WTC11 (cell line): ENCODE data around the gene PRRG2.

ENCODE experiments used
- AR ChIP-seq: fragments of 250-450 bp; sonication (Bioruptor Pico); IDR thresholded peaks from 2 replicates; pipeline ENCODE4 v1.9.0; 2021; ENCODE audit warnings: mild to moderate bottlenecking
- FOXJ3 ChIP-seq: sonication (generic); formaldehyde crosslinking; IDR thresholded peaks from 2 replicates; pipeline ENCODE4 v1.9.0; 2021; ENCODE audit warnings: missing genetic modification reagents, mild to moderate bottlenecking, borderline replicate concordance
- GABPB1 ChIP-seq: sonication (generic); formaldehyde crosslinking; IDR thresholded peaks from 2 replicates; pipeline ENCODE4 v1.8.1; 2023; ENCODE audit warnings: mild to moderate bottlenecking, missing genetic modification reagents
- IRF2 ChIP-seq: sonication (generic); formaldehyde crosslinking; IDR thresholded peaks from 2 replicates; pipeline ENCODE4 v1.8.0; 2022; ENCODE audit warnings: low read depth, missing genetic modification reagents, borderline replicate concordance
- JAZF1 ChIP-seq: fragments of 250-450 bp; sonication (Bioruptor Pico); IDR thresholded peaks from 2 replicates; pipeline ENCODE4 v1.9.0; 2021; ENCODE audit warnings: moderate library complexity, mild to moderate bottlenecking, inconsistent platforms
- KAT7 ChIP-seq: sonication (generic); formaldehyde crosslinking; IDR thresholded peaks from 2 replicates; pipeline ENCODE4 v1.8.1; 2023; ENCODE audit warnings: missing genetic modification reagents, mild to moderate bottlenecking, borderline replicate concordance
- NFE2L1 ChIP-seq: sonication (generic); formaldehyde crosslinking; IDR thresholded peaks from 2 replicates; pipeline ENCODE4 v1.8.1; 2023; ENCODE audit warnings: missing genetic modification reagents
- NR1H2 ChIP-seq: sonication (generic); formaldehyde crosslinking; IDR thresholded peaks from 2 replicates; pipeline ENCODE4 v1.9.0; 2021; ENCODE audit warnings: mild to moderate bottlenecking, moderate library complexity, missing genetic modification reagents
- SP1 ChIP-seq: sonication (generic); formaldehyde crosslinking; conservative IDR thresholded peaks from 2 replicates; pipeline ENCODE4 v1.8.1; 2022; ENCODE audit warnings: missing genetic modification reagents
- TF ChIP-seq, protein P1 (sequence below): fragments of 200-600 bp; IDR thresholded peaks from 2 replicates; pipeline ENCODE4 v1.8.0; 2022; ENCODE audit warnings: antibody characterized with exemption
- TF ChIP-seq, protein P2 (sequence below): sonication (generic); formaldehyde crosslinking; IDR thresholded peaks from 2 replicates; pipeline ENCODE4 v1.8.0; 2022; ENCODE audit warnings: mild to moderate bottlenecking, missing genetic modification reagents
- TF ChIP-seq, protein P3 (sequence below): fragments of 250-450 bp; sonication (Bioruptor Pico); IDR thresholded peaks from 2 replicates; pipeline ENCODE4 v2.1.2; 2022; ENCODE audit warnings: mild to moderate bottlenecking, moderate library complexity
- TF ChIP-seq, protein P4 (sequence below): sonication (generic); formaldehyde crosslinking; IDR thresholded peaks from 2 replicates; pipeline ENCODE4 v1.8.1; 2023; ENCODE audit warnings: mild to moderate bottlenecking, missing genetic modification reagents, moderate library complexity

- TF ChIP-seq, protein P1, sequence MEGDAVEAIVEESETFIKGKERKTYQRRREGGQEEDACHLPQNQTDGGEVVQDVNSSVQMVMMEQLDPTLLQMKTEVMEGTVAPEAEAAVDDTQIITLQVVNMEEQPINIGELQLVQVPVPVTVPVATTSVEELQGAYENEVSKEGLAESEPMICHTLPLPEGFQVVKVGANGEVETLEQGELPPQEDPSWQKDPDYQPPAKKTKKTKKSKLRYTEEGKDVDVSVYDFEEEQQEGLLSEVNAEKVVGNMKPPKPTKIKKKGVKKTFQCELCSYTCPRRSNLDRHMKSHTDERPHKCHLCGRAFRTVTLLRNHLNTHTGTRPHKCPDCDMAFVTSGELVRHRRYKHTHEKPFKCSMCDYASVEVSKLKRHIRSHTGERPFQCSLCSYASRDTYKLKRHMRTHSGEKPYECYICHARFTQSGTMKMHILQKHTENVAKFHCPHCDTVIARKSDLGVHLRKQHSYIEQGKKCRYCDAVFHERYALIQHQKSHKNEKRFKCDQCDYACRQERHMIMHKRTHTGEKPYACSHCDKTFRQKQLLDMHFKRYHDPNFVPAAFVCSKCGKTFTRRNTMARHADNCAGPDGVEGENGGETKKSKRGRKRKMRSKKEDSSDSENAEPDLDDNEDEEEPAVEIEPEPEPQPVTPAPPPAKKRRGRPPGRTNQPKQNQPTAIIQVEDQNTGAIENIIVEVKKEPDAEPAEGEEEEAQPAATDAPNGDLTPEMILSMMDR, result no peak
- TF ChIP-seq, protein P2, sequence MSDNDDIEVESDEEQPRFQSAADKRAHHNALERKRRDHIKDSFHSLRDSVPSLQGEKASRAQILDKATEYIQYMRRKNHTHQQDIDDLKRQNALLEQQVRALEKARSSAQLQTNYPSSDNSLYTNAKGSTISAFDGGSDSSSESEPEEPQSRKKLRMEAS (CRISPR knock-in tag), result no peak
- TF ChIP-seq JAZF1 (CRISPR knock-in tag) (no peak), GABPB1 (CRISPR knock-in tag) (no peak), KAT7 (CRISPR knock-in tag) (no peak), IRF2 (CRISPR knock-in tag) (no peak), FOXJ3 (CRISPR knock-in tag) (no peak), NR1H2 (CRISPR knock-in tag) (no peak), AR (no peak), NFE2L1 (no peak), SP1 (no peak)
- TF ChIP-seq, protein P3, sequence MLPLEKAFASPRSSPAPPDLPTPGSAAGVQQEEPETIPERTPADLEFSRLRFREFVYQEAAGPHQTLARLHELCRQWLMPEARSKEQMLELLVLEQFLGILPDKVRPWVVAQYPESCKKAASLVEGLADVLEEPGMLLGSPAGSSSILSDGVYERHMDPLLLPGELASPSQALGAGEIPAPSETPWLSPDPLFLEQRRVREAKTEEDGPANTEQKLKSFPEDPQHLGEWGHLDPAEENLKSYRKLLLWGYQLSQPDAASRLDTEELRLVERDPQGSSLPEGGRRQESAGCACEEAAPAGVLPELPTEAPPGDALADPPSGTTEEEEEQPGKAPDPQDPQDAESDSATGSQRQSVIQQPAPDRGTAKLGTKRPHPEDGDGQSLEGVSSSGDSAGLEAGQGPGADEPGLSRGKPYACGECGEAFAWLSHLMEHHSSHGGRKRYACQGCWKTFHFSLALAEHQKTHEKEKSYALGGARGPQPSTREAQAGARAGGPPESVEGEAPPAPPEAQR (CRISPR knock-in tag), result no peak
- TF ChIP-seq, protein P4, sequence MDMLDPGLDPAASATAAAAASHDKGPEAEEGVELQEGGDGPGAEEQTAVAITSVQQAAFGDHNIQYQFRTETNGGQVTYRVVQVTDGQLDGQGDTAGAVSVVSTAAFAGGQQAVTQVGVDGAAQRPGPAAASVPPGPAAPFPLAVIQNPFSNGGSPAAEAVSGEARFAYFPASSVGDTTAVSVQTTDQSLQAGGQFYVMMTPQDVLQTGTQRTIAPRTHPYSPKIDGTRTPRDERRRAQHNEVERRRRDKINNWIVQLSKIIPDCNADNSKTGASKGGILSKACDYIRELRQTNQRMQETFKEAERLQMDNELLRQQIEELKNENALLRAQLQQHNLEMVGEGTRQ (CRISPR knock-in tag), result no peak
Measured at GRCh38 chr19:49567861-49568441, 13.2 kb upstream of the PRRG2 start.
